DLD1 (cell line): ENCODE measurements around the gene SNX1.
"Not testable (repeated sequence)": the region's sequence is repeated elsewhere in the genome, so short reads cannot be mapped to it uniquely, and the experiment has no call there.

Source experiments
- in situ Hi-C: cut with HindIII; loops from 2 replicates; pipeline ENCODE4 v1.10.0; 2017; ENCODE audit warnings: low sequenced_read_pairs

SNX1 gene, protein sequence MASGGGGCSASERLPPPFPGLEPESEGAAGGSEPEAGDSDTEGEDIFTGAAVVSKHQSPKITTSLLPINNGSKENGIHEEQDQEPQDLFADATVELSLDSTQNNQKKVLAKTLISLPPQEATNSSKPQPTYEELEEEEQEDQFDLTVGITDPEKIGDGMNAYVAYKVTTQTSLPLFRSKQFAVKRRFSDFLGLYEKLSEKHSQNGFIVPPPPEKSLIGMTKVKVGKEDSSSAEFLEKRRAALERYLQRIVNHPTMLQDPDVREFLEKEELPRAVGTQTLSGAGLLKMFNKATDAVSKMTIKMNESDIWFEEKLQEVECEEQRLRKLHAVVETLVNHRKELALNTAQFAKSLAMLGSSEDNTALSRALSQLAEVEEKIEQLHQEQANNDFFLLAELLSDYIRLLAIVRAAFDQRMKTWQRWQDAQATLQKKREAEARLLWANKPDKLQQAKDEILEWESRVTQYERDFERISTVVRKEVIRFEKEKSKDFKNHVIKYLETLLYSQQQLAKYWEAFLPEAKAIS

DNA sequence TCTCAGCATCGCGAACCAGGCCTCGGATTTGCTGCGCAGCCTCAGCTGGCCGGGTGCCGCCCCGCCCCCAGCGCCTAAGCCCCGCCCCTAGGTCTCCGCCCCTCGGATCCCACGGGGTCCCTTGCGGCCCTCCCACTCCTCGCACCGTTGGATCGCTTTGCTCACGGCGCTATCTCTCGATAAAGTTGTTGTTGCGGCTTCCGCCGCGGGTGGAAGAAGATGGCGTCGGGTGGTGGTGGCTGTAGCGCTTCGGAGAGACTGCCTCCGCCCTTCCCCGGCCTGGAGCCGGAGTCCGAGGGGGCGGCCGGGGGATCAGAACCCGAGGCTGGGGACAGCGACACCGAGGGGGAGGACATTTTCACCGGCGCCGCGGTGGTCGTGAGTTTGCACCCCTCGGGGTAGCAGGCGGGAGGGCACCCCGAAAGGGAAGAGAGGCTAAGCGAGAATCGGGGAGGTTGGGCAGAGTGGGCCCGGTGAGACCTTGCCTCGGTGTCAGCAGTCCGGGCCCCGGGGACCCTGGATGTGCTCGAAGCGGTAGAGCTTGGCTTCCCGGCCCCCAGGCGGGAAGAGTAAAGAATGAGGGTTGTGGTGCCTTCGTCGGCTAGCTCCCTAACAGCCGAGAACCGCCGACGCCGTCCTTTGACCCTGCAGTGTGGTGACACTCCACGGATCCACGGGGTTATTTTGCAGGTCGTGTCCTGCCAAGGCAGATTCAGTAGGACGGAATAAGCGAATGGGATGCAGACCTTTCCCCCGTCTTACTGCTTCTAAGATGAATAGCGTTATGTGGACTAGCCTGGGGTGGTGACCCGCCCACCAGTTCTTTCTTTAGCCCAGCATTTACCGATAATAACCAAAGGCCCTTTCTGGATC is at the start of gene SNX1:
TSS of gene SNX1 (plus strand) at position 188 of the 873 bp plus-strand sequence. CDS start at position 220, 32 bp downstream.
- in situ Hi-C loops, result no loop called here

DNA sequence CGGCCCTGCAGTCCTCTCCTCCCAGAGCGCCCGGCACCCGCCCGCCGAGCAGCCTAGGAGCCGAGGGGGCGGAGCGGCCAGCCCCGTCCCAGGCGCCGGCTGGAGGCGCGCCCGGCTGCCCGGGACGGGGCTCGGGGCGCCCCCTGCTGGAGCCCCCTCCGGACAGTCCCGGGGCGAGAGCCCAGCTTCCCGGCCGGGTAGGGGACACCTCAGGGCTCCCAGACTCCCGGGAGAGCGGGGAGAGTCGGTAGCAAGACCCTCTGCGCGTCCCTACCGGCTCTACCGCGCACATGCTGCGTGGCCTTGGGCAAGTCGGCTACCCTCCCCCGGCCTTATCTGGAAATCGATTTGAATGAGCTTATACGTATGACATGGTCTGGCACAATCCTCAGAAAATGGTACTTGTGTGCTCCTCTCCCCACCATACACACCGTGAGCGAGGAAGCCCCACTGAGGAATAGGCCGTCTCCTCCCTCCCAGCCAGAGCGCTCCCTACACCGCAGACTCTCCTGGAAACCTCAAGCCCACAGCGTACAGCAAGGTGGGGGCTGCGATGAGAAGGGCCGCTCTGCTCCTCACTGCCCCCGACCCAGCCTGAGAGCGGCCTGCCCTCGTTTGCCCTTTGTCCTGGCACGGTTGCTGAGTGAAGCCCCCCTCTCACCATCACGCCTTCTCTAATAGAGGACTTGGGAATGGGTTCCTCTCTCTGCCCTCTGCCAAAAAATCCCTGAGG is 49.2 kb upstream of the SNX1 start, which contains the start of gene DAPK2:
TSS of gene DAPK2 (minus strand) at position 65 of the 733 bp plus-strand sequence. CDS start 6,224 bp downstream, outside the sequence.
- in situ Hi-C loops, result no loop called here

DNA sequence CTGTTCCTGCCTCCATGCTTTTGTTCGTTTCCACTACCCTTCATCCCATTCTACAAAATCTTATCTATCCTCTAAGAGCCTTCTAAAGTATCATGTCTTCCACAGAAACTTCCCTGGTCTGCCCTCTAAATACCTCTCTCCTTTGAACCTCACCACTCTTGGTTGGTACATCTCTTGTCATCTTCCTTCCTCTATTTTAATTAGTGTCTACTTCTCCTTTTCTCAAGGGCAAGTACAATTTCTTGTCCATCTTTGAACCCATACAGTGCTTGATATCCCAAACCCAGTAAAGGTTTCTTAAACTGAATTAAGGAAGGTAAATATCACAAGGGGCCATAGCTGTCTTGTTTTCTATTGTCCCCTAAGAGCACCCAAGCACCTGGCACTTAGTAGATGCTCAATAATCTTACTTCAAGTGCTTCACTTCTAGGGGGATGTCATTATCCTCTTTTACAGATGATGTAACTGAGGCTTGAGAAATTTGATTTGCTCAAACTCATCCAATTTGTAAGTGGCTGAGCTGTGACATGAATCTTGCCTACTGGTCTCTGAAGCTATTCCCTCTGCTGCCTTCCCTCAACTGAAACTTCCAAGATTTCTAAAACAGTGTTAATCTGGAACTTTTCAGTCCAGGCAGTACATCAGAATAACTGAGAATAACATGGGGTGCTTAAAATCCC is 46.9 kb upstream of the SNX1 start:
- in situ Hi-C loops, result no loop called here

DNA sequence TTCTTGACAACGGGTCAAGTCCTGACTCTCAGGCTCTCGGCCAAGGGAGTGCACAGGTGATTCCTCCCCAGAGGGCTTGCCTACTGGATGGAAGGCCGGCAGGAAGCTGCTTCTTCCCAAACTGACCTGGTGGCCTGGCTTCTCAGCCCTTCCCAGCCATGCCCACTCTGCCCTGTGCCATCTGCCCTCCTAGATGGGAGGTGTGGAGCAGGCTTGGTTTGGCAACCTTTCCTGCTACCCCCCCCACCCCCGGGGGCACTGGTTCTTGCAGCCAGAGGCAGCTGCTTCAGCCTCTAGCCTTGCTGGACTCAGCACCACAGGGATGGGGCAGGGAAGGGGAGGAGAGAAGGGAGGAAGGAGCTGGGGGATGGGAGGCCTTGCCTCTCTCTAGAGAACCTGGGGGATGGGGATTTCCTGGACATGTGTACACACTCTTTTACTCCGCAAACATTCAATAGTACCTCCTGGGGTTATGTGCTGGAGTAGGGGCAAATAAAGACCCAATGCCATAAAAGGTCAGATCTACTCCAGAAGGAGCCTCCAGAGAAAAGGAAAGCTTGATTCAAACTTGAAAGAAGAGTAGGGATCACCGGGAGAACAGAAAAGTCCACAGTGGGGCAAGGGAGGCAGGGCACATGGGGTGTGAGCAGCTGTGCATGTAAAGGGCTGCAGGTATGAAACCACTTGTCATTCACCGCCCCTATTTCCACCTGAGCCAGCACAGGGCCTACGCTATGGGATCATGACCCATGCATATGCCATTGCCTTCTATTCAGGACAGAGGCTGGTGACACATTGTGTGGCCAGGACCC is 45.3 kb upstream of the SNX1 start:
- in situ Hi-C loops, result no loop called here

DNA sequence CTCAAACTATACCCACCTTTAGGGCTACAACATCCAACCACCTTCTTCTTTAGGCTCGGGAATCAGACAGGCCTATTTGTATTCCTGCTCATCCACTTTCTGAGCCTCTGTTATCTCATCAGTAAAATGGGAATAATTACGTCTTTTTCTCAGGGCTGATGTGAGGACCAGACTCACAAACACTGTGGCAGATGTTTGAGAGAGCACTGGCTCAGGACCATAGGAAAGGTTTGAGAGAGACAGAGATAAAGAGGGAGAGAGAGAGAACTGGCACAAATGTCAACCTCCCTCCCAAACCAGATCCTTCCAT is 44.7 kb upstream of the SNX1 start:
- in situ Hi-C loops, result no loop called here

DNA sequence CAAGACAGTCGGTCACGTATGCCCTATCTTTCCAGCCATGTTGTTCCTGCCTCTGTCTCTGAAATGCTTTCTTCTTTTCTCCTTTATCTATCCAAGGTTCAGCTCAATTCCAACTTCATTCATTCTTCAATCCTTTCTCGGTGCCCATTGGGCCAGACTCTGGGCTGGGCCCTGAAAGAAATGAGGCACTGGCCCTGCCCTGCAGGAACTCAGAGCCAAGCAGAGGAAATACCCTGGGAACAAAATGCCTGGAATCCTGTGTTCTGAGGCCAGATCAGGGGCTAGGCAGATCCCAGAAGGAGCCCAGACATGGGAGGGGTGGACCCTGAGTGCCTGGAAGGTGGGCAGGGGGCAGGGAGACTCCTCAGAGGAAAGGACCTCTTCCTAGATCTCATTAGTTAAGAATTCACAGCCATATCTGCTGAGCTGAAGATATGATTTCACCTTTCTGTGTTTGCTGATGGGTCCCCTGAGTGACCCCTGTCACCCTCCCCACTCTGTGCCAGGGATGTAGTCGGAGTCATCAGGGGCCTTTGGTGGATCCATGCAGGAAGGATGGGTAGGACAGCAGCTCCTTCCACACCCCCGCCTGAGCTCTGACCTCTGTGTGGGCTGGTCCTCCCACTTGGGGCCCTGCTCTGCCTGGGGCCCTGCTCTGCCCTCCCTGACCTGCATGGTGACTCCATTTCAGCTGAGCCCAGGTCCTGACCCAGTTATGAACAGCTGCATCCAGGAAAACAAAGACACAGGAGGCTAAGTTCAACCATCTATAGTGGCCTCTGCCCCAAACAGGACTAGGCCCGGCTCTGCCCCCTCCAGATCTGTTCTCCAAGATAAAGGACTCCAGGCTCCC is 44.1 kb upstream of the SNX1 start:
- in situ Hi-C loops, result no loop called here

DNA sequence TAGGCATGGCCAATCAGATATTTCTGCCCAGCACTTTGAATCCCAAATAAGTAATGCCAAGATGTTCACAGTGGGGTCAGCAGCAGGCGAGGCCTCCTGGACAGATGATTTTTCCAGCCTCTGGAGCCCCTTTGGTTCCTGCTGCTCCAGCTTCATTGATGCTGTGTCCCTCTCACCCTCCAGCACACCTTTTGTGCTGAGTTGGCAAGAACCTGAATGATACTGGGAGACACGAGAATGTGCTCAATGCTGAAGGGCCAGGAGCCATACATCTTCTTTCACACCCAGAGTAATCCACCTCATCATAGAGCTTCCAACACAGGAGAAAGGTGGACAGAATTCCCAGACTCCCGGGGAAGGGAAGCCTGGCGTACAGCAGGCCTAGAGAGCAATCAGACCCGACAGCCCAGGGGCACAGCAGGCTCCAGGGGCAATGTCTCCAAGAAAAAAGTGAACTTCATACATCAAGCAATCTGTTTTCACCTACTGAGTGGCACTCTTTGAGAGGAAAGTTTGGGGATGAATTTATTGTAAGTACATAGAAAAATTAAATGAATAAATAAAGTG is 42.8 kb upstream of the SNX1 start:
- in situ Hi-C loops, result no loop called here

DNA sequence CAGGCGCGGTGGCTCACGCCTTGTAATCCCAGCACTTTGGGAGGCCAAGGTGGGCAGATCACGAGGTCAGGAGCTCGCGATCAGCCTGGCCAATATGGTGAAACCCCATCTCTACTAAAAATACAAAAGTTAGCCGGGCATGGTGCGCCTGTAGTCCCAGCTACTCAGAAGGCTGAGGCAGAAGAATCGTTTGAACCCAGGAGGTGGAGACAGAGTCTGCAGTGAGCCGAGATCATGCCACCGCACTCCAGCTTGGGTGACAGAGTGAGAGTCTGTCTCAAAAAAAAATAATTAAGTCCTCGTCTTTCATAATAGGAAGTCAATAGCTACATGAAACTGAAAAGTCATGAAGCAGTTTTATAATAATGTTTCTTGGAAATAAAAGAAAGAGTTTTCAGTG is 42.1 kb upstream of the SNX1 start:
- in situ Hi-C loops, result not testable (repeated sequence)

DNA sequence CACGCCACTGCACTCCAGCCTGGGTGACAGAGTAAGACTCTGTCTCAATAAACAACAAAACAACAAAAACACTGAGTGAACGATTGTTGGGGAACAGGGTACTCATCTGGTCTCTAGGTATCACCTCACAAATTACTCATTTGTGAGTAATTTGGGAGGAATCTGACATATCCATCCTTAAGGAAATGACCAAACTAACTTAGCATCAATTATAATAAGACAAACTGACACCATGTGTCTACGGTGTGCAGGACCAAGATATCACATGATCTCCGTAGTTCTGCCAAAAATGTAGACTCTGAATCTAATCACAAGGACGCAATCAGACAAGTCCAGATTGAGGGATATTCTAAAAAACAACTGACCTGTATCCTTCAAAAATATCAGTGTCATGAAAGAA is 37.5 kb upstream of the SNX1 start:
- in situ Hi-C loops, result no loop called here

DNA sequence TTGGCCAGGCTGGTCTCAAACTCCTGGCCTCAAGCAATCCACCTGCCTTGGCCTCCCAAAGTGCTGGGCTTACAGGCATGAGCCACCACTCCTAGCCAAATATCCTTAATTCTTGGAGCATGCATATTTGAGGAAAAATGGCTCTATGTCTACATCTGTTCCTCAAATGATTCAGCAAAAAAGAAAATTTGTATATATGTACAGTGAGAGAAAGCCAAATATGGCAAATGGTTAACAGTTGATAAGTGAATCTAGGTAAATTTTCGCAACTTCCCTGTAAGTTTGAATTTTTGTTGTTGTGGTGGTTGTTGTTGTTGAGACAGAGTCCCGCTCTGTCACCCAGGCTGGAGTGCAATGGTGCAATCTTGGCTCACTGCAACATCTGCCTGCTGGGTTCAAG is 36.7 kb upstream of the SNX1 start:
- in situ Hi-C loops, result not testable (repeated sequence)

DNA sequence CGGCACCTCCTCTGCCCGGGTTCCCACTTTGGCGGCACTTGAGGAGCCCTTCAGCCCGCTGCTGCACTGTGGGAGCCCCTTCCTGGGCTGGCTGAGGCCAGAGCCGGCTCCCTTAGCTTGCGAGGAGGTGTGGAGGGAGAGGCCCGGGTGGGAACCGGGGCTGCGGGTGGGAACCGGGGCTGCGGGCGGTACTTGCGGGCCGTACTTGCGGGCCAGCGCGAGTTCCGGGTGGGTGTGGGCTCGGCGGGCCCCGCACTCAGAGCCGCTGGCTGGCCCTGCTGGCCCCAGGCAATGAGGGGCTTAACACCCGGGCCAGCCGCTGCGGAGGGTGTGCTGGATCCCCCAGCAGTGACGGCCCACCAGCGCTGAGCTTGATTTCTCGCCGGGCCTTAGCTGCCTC is 35.1 kb upstream of the SNX1 start:
- in situ Hi-C loops, result no loop called here

DNA sequence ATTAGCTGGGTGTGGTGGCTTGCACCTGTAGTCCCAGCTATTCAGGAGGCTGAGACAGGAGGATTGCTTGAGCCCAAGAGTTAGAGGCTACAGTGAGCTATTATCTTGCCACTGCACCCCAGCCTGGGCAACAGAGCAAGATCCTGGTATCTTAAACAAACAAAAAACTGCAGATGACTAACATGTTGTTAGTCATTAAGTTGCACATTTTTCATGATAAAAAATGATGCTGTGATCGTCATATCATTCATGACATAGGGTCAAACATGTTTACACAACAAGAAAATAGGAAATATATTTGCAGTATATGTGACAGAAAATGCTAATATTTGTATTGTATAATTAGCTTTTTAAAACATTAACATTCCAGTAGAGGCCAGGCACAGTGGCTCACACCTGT is 29.3 kb upstream of the SNX1 start:
- in situ Hi-C loops, result no loop called here

DNA sequence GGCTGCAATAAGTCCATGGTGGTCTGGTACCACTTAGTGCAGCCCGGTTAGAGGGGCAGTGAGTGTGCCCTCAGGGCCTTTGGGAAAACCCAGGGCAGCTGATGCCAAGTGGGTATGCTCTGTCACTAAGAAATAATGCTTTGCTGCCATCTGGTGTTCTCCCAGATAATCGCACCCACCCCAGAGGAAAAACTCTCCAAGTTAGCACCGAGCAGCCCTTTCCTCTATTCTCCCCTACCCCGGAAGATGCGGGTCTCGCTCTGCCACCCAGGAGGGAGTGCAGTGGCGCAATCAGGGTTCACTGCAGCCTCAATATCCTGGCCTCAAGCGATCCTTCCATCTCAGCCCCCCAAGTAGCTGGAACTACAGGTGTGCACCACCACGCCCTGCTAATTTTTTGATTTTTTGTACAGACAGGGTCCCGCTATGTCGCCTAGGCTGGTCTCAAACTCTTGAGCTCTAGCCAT is 28.2 kb upstream of the SNX1 start:
- in situ Hi-C loops, result no loop called here

DNA sequence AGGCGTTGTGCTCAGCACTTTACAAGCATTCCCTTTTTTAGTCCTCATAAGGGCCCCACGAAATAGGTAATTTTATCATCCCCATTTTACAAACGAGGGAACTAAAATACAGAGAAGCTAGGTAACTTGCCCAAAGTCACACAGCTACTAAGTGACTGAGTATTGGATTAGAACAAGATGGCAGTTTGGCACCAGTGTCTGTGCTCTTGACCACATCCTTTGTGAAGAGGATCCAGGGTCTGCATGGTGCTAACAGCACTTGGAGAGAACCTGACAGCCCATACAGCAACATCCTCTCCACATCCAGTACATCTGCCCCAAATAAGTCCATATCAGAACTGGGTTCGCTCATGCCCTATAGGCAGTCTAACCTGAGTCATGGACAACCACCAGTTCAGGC is 27.6 kb upstream of the SNX1 start:
- in situ Hi-C loops, result no loop called here

DNA sequence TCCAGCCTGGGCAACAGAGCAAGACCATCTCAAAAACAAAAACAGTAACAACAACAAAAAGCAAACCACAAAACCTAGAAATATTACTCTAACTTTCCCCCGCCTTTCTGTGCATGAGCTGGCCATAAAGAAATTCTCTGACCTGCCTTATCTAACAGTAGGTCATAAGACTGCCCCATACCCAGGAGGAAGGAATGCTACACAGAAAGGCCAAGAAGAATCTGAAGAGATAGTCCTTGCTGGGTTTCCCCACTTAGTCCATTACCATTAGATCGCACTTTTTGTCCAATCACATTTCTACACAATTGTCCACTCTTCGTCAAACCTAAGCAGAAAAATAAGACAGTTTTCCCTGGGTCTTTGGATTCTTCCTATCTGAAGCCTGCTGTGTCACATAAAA is 25.7 kb upstream of the SNX1 start:
- in situ Hi-C loops, result no loop called here

DNA sequence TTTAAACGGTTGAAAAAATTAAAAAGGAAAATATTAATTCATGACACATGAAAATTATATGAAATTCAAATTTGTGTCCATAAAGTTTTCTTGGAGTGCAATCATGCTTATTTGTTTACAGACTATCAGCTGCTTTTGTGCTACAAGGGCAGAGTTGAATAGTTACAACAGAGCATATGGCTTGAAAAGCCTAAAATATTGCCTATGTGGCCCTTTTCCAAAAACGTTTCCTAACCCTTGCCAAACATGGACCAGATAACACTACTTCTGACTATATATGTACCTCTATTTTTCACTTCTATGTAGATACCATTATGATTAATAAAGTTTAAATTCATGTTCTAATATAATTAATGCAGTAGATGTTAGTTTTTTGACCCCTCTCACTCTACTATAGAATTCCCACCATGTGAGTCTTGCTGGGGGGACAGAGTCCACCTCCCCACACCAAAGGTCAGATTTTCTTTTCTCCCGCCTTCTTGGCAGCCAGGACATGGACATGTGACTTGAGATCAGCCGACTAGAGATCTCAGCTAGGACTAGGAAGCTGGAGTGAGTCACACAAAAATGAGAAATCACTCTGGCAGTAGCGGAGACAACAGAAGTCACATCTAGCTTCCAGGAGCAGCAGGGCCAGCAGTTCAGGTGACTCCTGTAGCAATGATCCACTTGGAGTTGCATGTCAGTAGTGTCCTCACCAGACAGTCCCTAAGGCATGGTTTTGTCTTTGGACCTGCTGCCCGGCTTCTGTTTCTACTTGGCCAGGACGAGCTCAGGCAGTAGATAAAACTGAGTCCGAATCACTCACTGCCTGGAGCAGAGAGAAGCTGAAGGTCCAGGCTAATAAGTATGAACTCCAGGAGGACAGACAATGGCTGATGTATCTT is 24.6 kb upstream of the SNX1 start:
- in situ Hi-C loops, result no loop called here
